ENCODE measurements around the gene PLEKHO1. TPM values are rescaled to one million over a fixed set of nuclear protein-coding genes. Genes with fewer than 3 reads are reported as not detected.
"Not testable (repeated sequence)": the region's sequence is repeated elsewhere in the genome, so short reads cannot be mapped to it uniquely, and the experiment has no call there.

Gene PLEKHO1
- total RNA-seq, 2 experiments from 2014 or later: 138 to 154 TPM

DNA sequence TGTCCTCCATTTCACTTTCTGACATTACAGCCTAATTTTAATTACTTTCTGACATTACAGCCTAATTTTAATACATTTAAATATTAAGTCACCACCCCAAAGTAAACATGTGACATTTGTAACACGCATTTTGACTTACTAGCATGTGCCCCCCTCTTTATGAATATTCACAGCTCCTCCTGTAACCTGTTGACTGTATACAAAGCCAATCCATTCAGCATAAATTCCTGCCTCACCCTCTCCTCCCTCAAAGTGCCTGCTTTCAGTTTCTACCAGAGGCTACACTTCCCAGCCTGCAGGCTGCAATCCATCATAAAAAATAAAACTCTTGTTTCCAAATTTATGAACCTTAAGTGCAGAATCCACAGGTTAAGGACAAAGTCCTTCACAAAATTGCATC is 46.7 kb downstream of the PLEKHO1 start:
- no peaks in the 10 kb centered on the region for H3K4me1 Mint-ChIP-seq (ENCODE audit: low read depth)
- no peak overlapping the region for H3K27ac Mint-ChIP-seq
- ChIA-PET POLR2A (no interaction called here), CTCF (interaction anchor here (1.9 kb wide), 1 partner anchor 9 kb away, joined by 10 read pairs; no protein-coding TSS in a partner anchor)
- H3K27me3 Mint-ChIP-seq (ENCODE audit: low read depth): peaks cover 13% of the 10 kb centered on the region
- no peaks in the 10 kb centered on the region for H3K36me3 Mint-ChIP-seq (ENCODE audit: low read depth)
- ATAC-seq (no peak), DNase-seq (no peak)
- no peak overlapping the region for H3K4me3 Mint-ChIP-seq
- H3K9me3 Mint-ChIP-seq (ENCODE audit: insufficient read depth): no peaks in the 10 kb centered on the region

DNA sequence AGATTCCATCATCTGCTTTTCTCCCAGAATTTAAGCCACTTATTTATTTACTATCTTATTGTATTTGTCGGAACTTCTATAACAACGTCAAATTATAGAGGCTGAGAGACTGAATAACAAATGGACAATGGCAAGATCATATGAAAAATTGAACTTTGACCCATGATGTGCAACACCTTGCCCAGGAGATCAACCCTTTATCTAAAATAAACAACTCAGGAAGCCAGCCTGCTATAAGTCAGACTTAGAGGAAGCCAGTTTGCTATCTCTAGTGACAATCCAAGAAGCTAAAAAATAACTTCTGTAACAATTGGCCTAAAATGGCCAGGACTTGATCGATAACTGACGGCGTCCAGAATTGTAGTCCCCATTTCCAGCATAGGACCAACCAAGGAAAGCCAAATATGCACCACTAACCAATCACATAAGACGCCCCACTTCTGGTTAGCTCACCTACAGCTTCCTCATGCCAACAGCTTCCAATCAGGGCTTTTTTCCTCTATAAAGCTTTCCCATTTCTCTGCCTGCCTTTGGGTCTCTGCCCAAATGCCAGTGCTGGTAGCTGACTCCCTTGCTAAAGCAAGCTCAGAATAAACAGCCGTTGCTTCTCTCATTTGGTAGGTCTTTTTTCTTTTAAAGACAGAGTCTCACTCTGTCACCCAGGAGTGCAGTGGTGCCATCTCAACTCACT is 57.7 kb downstream of the PLEKHO1 start:
- ChIA-PET POLR2A (interaction anchor here (0.6 to 1.4 kb wide), 2 partner anchors 12 to 320 kb away, joined by 3 to 5 read pairs; a partner anchor contains a TSS), CTCF (interaction anchor here (0.7 to 2.6 kb wide), 3 partner anchors 20 to 319 kb away, joined by 3 to 13 read pairs (median 4); a partner anchor contains a TSS)
- Mint-ChIP-seq H3K4me1 (ENCODE audit: low read depth) (no peaks in the 10 kb centered on the region), H3K27ac (no peak overlapping the region), H3K27me3 (ENCODE audit: low read depth) (peaks cover 7% of the 10 kb centered on the region), H3K36me3 (ENCODE audit: low read depth) (no peaks in the 10 kb centered on the region), H3K4me3 (no peak overlapping the region), H3K9me3 (ENCODE audit: insufficient read depth) (no peaks in the 10 kb centered on the region)
- DNase-seq (no peak), ATAC-seq (no peak)

DNA sequence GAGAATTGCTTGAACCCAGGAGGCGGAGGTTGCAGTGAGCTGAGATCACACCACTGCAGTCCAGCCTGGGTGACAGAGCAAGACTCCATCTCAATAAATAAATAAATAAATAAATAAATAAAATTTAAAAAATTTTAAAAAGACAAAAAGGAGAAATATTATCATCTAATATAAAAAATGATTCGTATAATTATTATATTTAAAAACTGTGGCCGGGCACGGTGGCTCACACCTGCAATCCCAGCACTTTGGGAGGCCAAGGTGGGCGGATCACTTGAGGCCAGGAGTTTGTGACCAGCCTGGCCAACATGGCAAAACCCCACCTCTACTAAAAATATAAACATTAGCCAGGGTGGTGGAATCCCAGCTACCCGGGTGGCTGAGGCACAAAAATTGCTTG is 58.7 kb downstream of the PLEKHO1 start:
- CTCF ChIA-PET: interaction anchor here (2.6 kb wide), 1 partner anchor 21 kb away, joined by 13 read pairs; no protein-coding TSS in a partner anchor
- DNase-seq: not testable (repeated sequence)

More for the DNA sequence above, 58.7 kb downstream of the PLEKHO1 start:
- H3K36me3 Mint-ChIP-seq (ENCODE audit: low read depth); POLR2A ChIA-PET; H3K4me1 Mint-ChIP-seq (ENCODE audit: low read depth); H3K4me3 Mint-ChIP-seq; ATAC-seq; H3K27me3 Mint-ChIP-seq (ENCODE audit: low read depth); H3K27ac Mint-ChIP-seq; H3K9me3 Mint-ChIP-seq (ENCODE audit: insufficient read depth): not testable (repeated sequence)

Other genes with a start within 250 kb of the PLEKHO1 start
- 10 to 100 TPM; 25.4 TPM for gene SV2A, start 232.1 kb upstream of the PLEKHO1 start, total RNA-seq
- gene SF3B4, start 222.1 kb upstream of the PLEKHO1 start, total RNA-seq: 100 to 1,000 TPM; 102 to 106 TPM
- gene MTMR11, start 213.0 kb upstream of the PLEKHO1 start, total RNA-seq: 1 to 10 TPM; 1.0 to 1.2 TPM
- gene OTUD7B, start 139.2 kb upstream of the PLEKHO1 start, total RNA-seq: 10 to 100 TPM; 10.3 to 12.1 TPM
- 10 to 100 TPM; 36.1 to 40.0 TPM for gene VPS45, start 82.1 kb upstream of the PLEKHO1 start, total RNA-seq
- gene ANP32E, start 86.2 kb downstream of the PLEKHO1 start, total RNA-seq: 100 to 1,000 TPM; 155 to 161 TPM
- gene CA14, start 107.9 kb downstream of the PLEKHO1 start, total RNA-seq: not detected
- 100 to 1,000 TPM; 128 to 132 TPM for gene APH1A, start 119.1 kb downstream of the PLEKHO1 start, total RNA-seq
- 1 to 10 TPM; 2.5 to 4.0 TPM for gene C1orf54, start 122.9 kb downstream of the PLEKHO1 start, total RNA-seq
- gene CIART, start 132.6 kb downstream of the PLEKHO1 start, total RNA-seq: 1 to 10 TPM; 2.0 to 2.3 TPM
- 10 to 100 TPM; 69.9 to 71.2 TPM for gene MRPS21, start 143.9 kb downstream of the PLEKHO1 start, total RNA-seq
- 10 to 100 TPM; 77.7 to 79.7 TPM for gene PRPF3, start 171.6 kb downstream of the PLEKHO1 start, total RNA-seq
- 10 to 100 TPM; 29.5 to 32.5 TPM for gene RPRD2, start 214.2 kb downstream of the PLEKHO1 start, total RNA-seq